Head of caudate nucleus (tissue), 42 donors: ENCODE data around the gene DIP2C.

Source experiments
- DNase-seq, 42 donors: peaks; one replicate each; pipeline versions ENCODE4 v3.0.0 to v3.0.0-alpha.2; 2020 to 2021; ENCODE audit warnings: mixed read lengths in 7 of 42
- intact Hi-C: fragments of 100-400 bp; cut with DNase I; formaldehyde crosslinking; loops from one replicate; pipeline ENCODE4 v1.15.0; 2022

Gene DIP2C, protein sequence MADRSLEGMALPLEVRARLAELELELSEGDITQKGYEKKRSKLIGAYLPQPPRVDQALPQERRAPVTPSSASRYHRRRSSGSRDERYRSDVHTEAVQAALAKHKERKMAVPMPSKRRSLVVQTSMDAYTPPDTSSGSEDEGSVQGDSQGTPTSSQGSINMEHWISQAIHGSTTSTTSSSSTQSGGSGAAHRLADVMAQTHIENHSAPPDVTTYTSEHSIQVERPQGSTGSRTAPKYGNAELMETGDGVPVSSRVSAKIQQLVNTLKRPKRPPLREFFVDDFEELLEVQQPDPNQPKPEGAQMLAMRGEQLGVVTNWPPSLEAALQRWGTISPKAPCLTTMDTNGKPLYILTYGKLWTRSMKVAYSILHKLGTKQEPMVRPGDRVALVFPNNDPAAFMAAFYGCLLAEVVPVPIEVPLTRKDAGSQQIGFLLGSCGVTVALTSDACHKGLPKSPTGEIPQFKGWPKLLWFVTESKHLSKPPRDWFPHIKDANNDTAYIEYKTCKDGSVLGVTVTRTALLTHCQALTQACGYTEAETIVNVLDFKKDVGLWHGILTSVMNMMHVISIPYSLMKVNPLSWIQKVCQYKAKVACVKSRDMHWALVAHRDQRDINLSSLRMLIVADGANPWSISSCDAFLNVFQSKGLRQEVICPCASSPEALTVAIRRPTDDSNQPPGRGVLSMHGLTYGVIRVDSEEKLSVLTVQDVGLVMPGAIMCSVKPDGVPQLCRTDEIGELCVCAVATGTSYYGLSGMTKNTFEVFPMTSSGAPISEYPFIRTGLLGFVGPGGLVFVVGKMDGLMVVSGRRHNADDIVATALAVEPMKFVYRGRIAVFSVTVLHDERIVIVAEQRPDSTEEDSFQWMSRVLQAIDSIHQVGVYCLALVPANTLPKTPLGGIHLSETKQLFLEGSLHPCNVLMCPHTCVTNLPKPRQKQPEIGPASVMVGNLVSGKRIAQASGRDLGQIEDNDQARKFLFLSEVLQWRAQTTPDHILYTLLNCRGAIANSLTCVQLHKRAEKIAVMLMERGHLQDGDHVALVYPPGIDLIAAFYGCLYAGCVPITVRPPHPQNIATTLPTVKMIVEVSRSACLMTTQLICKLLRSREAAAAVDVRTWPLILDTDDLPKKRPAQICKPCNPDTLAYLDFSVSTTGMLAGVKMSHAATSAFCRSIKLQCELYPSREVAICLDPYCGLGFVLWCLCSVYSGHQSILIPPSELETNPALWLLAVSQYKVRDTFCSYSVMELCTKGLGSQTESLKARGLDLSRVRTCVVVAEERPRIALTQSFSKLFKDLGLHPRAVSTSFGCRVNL (N-terminal part only)

DNA sequence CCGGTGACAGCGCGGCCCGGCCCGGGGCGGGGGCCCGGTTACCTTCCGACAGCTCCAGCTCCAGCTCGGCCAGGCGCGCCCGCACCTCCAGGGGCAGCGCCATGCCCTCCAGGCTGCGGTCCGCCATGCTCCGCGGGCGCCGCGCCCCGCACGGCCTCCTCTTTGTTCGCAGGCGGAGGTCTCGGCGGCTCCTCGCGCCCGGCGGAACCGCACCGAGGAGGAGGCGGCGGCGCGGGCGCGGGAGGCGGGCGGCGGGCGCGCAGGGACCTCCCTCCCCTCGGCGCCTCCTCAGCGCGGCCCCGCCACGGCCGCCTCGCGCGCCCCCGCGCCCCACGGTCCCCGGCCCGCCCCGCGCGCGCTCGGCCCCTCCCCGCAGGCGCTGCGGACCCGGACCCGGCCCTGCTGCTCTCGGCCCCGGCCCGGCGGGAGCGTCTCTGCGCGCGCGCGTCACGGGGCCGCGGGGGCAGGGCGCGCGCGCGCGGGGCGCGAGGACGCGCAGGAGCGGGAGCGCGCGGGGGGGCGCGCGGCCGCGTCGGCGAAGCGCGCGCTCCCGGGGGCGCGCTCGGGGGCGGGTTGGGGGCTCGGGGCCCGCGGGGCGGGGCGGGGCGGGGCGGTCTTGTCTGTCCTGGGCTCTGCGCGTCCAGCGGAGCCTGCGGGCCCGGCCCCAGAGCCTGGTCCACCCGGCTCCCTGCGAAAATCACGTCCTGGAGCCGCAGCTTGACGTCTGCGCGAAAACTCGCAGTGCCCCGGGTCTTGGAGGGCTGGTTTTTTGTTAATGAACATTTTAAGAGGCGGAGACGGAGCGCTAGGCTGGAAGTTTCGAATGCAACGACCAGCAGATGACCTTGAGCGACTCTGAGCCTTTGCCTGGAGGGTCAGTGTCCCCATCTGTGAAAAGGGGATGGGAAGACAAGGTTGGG, at the start of gene DIP2C:
DIP2C (minus strand) TSS at position 217 of the 920 bp plus-strand sequence; CDS start at position 127, 90 bp downstream.
- intact Hi-C loops, result loop anchor here (5.0 to 10.0 kb wide), 2 partner anchors 52 to 95 kb away; no protein-coding TSS in a partner anchor
- peak in 39 of 42 donors; percentile 57 to 89 (median 78) for DNase-seq

DNA sequence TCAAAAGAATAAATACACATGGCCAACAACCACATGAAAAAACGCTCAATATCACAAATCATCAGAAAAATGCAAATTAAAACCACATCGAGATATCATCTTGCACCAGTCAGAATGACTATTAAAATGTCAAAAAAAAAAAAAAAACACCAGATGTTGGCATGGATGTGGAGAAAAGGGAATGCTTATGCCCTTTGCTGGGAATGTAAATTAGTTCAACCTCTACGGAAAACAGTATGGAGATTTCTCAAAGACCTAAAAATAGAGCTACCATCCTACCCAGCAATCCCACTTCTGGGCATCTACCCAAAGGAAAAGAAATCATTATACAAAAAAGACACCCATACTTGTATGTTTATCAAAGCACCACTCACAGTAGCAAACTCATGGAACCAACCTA, 45.0 kb upstream of the DIP2C start:
- DNase-seq, result no peak
- intact Hi-C loops, result no loop called here

DNA sequence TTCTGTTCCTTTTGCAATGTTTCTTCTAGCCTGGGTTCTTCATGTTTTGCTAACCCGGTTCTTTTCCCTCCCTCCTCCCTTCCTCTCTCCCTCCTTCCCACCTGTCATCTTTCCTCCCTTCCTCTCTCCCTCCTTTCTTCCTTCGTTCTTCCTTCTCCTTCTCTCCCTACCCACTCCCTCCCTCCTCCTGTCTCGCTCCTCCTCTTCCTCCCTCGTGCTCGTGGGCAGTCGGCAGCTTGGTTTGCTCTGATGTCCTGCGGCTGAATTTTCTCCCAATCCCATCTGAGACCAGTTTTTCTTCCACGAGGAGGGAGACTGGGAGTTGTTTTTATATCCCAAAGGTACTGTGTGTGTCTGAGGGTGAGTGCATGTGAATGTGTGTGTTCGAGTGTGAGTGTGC, 43.6 kb upstream of the DIP2C start:
- no peak for DNase-seq

DNA sequence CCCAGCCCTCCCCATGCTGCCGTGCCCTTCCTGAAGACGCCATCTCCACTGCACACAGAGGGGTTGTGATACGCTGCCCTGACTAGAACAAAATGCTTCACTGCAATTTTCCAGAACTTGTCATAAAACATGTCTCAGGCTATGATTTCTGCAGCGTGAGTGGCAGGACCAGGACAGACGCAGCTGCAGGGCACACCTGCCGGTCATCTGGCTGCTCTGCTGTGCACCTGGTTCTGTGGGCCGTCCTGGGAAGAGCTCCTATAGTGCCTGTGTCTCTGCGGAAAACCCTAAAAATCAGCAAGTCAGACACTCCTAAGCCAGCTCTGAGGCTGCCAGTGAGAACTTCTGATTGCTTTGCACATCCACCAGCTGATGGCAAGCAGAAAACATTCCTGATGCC, 39.7 kb upstream of the DIP2C start:
- intact Hi-C loops, result no loop called here

More for the DNA sequence above, 43.6 kb upstream of the DIP2C start:
- intact Hi-C loops, result no loop called here

DNA sequence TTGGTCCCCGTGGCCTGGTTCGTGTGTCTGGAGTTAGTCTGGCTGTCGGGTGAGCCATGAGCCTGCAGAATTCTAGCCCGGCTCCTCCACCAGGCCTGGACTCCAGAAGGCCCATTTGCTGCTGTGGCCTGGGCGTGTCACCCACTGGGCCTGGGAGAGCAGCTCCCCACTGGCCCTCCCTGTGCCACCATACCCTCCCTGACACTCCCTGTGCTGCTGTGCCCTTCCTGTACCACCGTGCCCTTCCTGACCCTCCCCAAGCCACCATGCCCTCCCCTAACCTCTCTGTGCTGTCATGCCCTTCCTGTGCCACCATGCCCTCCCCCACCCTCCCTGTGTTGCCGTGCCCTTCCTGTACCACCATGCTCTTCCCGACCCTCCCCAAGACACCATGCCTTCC, 39.1 kb upstream of the DIP2C start:
- intact Hi-C loops, result no loop called here
- DNase-seq, result no peak

More for the DNA sequence above, 39.7 kb upstream of the DIP2C start:
- DNase-seq, result no peak

DNA sequence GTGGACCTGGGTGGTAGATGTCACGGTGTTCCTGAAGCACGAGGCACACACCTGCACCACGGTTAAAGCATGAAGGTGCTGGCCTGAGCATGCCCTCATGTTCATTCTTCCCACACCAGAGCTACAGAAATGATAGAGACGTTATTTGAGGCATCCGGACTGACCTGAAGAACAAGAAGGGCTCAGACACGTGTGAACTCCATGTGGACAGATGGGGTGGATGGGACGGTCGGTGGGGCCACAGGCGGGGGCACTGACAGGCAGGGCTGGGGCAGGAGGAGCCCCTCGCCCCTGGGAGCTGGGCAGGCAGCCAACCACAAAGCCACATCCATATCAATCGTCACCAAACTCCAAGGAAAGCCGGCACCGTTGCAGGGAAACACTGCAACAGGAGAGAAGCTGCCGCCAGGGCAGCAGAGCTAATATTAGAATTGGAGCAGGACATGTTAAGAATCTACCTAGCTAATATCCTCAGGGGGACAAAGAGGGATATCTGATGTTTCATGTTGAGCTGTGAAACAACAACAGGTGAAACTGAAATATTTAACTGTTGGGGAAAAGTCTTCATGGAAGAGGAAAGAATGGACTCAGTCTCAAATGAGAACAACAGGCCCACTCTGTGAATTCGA, 37.8 kb upstream of the DIP2C start:
- DNase-seq, result no peak
- intact Hi-C loops, result no loop called here

DNA sequence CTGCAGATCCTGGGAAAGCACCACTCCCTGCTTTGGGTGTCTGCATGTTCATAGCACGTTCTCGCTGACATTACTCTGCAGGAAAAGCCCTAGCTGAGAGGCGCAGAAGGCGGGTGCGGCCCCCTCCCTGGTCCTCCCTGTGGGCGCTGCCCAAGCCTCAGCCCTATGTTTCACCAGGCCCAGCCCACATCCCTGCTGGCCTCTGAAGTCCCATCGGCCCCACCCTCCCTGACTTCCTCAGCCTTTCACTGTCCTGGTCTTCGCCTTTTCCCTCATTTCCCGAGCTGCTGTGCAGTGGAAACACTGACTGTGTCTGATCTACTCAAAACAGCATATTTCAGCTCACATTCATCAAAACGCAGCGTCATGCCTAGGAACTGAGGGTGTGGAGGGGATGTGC, 36.3 kb upstream of the DIP2C start:
- intact Hi-C loops, result no loop called here
- no peak for DNase-seq

DNA sequence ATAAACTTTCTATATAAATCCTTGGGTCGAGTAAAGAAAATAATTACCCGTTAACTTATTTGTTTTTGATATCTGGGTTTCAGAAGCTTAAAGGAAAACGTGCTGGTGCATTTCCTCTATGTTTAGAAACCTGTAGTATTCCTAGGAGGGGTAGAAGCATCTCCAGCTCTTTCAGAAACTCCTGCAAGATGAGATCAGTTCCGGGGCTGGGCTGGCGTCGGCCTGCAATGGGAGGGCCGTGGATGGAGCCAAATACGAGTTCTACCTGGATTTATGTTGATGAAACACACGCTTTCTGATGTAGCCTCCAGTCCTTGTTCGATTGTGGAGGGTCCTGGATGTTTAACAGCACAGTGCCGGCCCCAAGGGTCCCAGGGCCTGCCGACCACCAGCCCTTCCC, 35.8 kb upstream of the DIP2C start:
- DNase-seq, result no peak
- intact Hi-C loops, result no loop called here

DNA sequence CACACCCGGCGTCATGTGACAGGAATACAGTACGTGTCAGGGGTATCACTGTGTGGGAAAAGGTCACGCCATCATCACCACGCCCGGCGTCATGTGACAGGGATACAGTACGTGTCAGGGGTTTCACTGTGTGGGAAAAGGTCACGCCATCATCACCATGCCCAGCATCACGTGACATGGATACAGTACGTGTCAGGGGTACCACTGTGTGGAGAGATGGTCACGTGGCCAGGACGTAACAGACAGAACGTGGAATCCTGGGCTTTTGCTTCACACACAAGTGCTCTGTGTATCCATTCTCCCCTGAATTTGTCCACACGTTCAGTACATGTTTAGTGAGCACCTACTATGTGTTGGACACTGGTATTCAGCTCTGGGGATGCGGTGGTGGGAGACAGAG, 34.5 kb upstream of the DIP2C start:
- intact Hi-C loops, result no loop called here
- DNase-seq, result no peak

DNA sequence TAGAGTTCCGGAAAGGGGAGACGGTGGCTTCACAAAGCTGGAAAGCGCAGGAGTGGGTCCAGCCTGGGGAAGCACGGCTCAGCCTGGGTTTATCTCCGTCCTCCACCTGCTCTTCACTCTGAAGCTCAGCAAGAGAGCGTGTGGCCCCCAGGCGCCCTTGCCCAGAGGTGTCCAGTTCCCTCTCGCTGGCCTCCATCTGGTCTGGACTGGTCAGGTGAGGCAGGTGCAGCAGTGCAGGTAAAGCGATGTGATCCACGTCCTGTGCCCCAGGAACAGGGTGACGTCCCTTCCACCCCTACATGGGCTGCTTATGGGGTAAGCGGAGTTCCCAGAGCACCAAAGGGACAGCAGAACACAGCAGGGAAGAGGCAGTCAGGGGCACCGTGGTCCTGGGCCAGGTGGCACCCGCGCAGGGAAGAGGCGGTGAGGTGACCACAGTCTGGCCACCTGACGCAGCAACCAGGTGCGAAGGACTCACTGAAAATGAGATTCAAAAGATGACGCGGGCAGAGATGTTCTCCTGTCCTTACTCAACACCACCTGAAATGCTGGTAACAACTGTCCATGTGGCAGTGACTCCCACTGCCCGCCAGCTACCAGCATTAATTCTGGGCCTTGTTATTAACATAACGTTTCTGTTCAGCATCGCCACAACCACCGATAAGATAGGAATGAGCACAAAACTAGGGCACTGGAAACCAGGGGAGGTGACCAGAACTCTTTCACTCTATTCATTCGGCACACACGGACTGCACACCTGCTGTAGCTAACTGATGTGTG, 33.0 kb upstream of the DIP2C start:
- DNase-seq, result no peak
- intact Hi-C loops, result no loop called here

DNA sequence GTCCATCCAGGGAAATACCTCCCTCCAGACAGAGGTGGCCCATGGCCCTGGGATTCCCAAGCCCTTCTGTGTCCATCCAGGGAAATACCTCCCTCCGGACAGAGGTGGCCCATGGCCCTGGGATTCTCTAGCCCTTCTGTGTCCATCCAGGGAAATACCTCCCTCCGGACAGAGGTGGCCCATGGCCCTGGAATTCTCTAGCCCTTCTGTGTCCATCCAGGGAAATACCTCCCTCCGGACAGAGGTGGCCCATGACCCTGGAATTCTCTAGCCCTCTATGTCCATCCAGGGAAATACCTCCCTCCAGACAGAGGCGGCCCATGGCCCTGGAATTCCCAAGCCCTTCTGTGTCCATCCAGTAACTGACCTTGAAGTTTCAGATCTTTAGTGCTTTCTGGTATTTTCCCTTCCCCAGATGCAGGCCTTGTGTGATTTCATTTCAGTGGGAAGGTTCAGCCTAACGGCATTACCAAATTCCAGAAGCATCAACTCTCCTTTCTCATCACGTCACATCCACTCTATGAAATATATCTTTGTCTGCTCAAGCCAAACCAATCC, 28.8 kb upstream of the DIP2C start:
- intact Hi-C loops, result no loop called here
- DNase-seq, result peak in 1 of 42 donors; percentile 36

DNA sequence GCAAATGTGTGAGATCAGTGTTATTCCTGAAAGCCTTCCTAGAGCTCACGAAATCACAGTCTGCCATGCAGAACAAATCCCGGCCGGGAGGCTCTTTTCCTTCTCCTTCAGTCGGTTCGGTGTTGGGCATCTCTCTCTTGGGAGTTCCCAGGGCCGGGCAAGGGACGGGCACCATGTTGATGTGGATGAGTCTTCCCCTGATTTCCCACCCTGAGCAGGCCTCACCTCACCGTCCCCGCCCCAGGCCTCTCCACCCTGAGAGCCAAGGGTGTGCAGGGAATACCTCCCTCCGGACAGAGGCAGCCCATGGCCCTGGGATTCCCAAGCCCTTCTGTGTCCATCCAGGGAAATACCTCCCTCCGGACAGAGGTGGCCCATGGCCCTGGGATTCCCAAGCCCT, 28.0 kb upstream of the DIP2C start:
- intact Hi-C loops, result no loop called here
- no peak for DNase-seq

DNA sequence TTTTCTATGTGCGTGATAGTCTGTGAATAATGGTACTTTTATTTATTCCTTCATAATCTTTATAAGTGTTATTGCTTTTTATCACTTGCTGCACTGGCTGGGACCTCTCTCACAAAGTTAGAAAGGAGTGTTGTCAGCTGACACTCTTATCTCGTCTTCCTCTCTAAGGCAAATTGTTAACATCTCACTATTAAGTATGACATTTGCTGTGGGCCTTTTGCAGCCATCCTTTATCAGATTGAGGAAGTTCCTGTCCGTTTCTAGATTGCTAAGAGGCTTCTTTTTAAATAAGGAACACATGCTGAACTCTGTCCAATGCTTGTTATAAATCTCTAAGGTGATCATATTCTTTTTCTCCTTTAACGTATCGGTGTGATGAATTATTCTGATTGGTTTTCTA, 27.4 kb upstream of the DIP2C start:
- intact Hi-C loops, result no loop called here
- DNase-seq, result no peak

DNA sequence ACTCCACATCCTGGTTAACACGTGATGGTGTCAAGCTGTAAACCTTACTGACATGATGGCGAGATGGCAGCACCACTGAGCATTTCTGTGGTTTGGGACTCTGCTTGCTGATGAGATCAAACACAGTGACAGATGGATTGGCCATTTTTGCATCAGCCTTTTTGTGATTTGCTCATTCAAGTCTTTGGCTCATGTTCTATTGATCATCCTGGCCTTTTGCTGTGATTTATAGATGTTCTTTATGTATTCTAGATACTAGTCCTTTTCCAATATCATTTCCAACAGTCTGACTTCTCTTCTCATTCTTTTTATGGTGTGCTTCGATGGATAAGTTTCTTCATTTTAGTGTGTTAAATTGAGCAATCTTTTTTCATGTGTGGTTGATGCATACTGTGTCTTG, 24.7 kb upstream of the DIP2C start:
- intact Hi-C loops, result no loop called here
- DNase-seq, result no peak

DNA sequence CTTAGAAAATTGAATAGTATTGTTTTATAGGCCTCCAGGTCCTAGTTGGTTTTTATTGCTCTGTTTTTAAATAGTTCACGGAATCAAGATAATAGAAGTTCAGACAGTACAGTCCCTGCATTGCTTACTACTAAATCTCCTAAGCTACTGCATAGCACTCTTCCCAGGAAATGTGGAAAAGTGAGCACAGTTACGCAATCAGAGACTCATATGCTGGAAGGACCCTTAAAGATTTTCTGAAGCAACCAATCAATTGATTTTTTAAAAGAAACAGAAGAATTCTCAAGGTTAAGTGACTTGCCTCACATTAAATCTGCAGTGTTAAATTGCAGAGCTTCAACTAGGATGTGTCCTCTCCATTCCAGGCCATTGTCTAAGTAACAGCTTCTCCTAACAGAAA, 23.1 kb upstream of the DIP2C start:
- intact Hi-C loops, result no loop called here

DNA sequence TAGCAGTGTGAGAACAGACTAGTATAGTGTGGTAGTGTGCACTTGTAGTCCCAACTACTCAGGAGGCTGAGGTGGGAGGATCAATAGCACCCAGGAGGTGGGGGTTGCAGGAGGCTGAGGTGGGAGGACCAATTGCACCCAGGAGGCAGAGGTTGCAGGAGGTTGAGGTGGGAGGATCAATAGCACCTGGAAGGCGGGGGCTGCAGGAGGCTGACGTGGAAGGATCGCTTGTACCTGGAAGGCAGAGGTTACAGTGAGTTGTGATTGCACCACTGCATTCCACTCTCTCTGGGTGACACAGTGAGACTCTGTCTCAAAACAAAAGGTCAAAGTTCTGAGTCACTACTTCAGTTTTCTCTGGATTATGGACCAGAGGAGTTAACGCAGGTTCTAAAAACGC, 22.6 kb upstream of the DIP2C start:
- DNase-seq, result no peak
- intact Hi-C loops, result no loop called here

More for the DNA sequence above, 23.1 kb upstream of the DIP2C start:
- DNase-seq, result no peak

DNA sequence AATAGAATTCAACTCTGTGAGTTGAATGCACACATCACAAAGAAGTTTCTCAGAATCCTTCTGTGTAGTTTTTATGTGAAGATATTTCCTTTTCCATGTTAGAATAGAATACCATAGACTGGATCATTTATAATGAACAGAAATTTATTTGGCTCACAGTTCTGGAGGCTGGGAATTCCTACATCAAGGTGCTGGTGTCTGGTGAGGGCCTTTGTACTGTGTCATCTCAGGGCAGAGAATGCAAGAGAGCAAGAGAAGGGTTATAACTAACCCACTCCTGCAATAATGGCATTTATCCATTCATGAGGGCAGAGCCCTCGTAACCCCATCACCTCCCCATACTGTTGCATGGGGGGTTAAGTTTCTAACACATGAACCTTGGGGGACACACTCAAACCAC, 18.4 kb upstream of the DIP2C start:
- DNase-seq, result no peak
- intact Hi-C loops, result no loop called here
